Panc1 (cell line): ENCODE results near the gene RHBDL1. TPM values are rescaled to one million over a fixed set of nuclear protein-coding genes. Genes with fewer than 3 reads are reported as not detected.
A peak's percentile ranks its signal among the peaks of the same experiment; 100 is the strongest.

Source experiments
- ATAC-seq: fragments of 200-7000 bp; cut with Tn5 transposase; 2 replicates; pipeline ENCODE4 v1.9.1; 2020; ENCODE audit warnings: mild to moderate bottlenecking, moderate library complexity
- BruUV-seq: library from RNA; stranded (reverse); fragments of 400-500 nt; replicated peaks from 2 replicates; lab custom pipeline; 2021; lab: Mats Ljungman, UMichigan
- CTCF ChIA-PET: fragments of 300-600 bp; sonication (Branson Sonifier 250); formaldehyde crosslinking; loops from one replicate; lab custom pipeline; 2022; ENCODE audit warnings: antibody characterized with exemption; lab: Charles Lee
- POLR2A ChIA-PET: fragments of 300-600 bp; sonication (Branson Sonifier 250); formaldehyde crosslinking; loops from one replicate; lab custom pipeline; 2022; ENCODE audit warnings: antibody characterized with exemption; lab: Charles Lee
- DNase-seq: peaks from one replicate; pipeline ENCODE4 v3.0.0-alpha.2; 2010; ENCODE audit warnings: low read depth, low spot score
- H3K27ac ChIP-seq: 2 replicates; pipeline ENCODE4 v1.5.1; 2011; ENCODE audit warnings: mild to moderate bottlenecking, low read length, inconsistent platforms
- H3K27me3 ChIP-seq: fragments of 200-500 bp; sonication (Bioruptor generic); 2 replicates; pipeline ENCODE4 v1.6.0; 2014; ENCODE audit warnings: low read length, inconsistent platforms; ENCODE audit not compliant: control insufficient read depth, insufficient read depth
- H3K36me3 ChIP-seq: fragments of 200-500 bp; sonication (Bioruptor generic); 2 replicates; pipeline ENCODE4 v1.5.1; 2014; ENCODE audit warnings: inconsistent platforms, mild to moderate bottlenecking, low read length, moderate library complexity; ENCODE audit not compliant: control insufficient read depth, insufficient read depth
- H3K4me1 ChIP-seq: 2 replicates; pipeline ENCODE4 v1.5.1; 2011; ENCODE audit warnings: inconsistent platforms, mild to moderate bottlenecking, low read length, moderate library complexity; ENCODE audit not compliant: control insufficient read depth, insufficient read depth
- H3K4me3 ChIP-seq, 2 experiments: 2 replicates each; pipeline ENCODE4 v1.5.1; 2011 to 2012; ENCODE audit warnings: low read depth in 2 of 2, low read length in 2 of 2, mild to moderate bottlenecking in 2 of 2, inconsistent platforms in 1 of 2, moderate library complexity in 1 of 2
- H3K9me3 ChIP-seq: fragments of 200-500 bp; sonication (Bioruptor generic); 2 replicates; pipeline ENCODE4 v1.5.1; 2014; ENCODE audit warnings: low read depth, mild to moderate bottlenecking, inconsistent platforms, low read length, moderate library complexity; ENCODE audit not compliant: control insufficient read depth, insufficient read depth
- CTCF ChIP-seq: fragments of 450-650 bp; IDR thresholded peaks from 2 replicates; pipeline ENCODE4 v1.5.1; 2017; ENCODE audit warnings: mild to moderate bottlenecking
- POLR2AphosphoS5 ChIP-seq: IDR thresholded peaks from 2 replicates; pipeline ENCODE4 v1.6.1; 2012; ENCODE audit warnings: mild to moderate bottlenecking, low read depth, low read length, moderate library complexity
- REST ChIP-seq, 2 experiments: IDR thresholded peaks; 2 replicates each; pipeline ENCODE4 v1.6.1; 2011 to 2012; ENCODE audit warnings: low read depth in 2 of 2, control low read depth in 1 of 2, low read length in 1 of 2, mild to moderate bottlenecking in 1 of 2, moderate library complexity in 1 of 2; ENCODE audit not compliant: insufficient read depth in 1 of 2
- SIN3A ChIP-seq: IDR thresholded peaks from 2 replicates; pipeline ENCODE4 v1.6.1; 2012; ENCODE audit warnings: low read depth, mild to moderate bottlenecking, low read length, moderate library complexity, borderline replicate concordance; ENCODE audit not compliant: insufficient read depth
- in situ Hi-C: cut with HindIII; loops from 2 replicates; pipeline ENCODE4 v1.10.0; 2016; ENCODE audit warnings: low sequenced_read_pairs, low pct_unique_long_range_greater_than_20kb
- intact Hi-C: fragments of 100-400 bp; cut with micrococcal nuclease; formaldehyde crosslinking; loops from one replicate; pipeline ENCODE4 v1.10.0; 2022; ENCODE audit not compliant: unreplicated experiment
- total RNA-seq: library from RNA; stranded (reverse); gene quantifications from one replicate; pipeline ENCODE4 v1.2.1, GENCODE V29; 2021; ENCODE audit not compliant: unreplicated experiment

Gene RHBDL1
- total RNA-seq, 1 experiment from 2014 or later = 6.6 TPM

- in situ Hi-C loops (no loop called here), intact Hi-C loops (no loop called here)
- Histone ChIP-seq H3K27ac (peak within 1 kb of the TSS; percentile 88), H3K27me3 (no peaks in the 10 kb centered on the region), H3K4me1 (peaks cover 13% of the 10 kb centered on the region), H3K36me3 (no peaks in the 10 kb centered on the region), H3K9me3 (no peaks in the 10 kb centered on the region), H3K4me3 (peak within 1 kb of the TSS; percentile 64 to 74)
- BruUV-seq = no TSS peak
- ChIA-PET CTCF (no interaction called here), POLR2A (interaction anchor here (0.6 to 0.7 kb wide), 2 partner anchors 32 to 164 kb away, joined by 3 to 6 read pairs; no protein-coding TSS in a partner anchor)
- peak in 1 of 2 experiments; percentile 7; a peak in 1 of 4 replicates for TF ChIP-seq REST (IDR thresholded peaks at IDR 0.05; ENCODE audit: insufficient read depth in 1 of 2, low read depth in 2 of 2, low read length in 1 of 2)
- peak; percentile 53 for TF ChIP-seq POLR2AphosphoS5
- TF ChIP-seq SIN3A = peak; percentile 59; the same call in 1 of the 2 replicates
- no peak for TF ChIP-seq CTCF
- no peak for DNase-seq
- ATAC-seq = peak; percentile 27
Observed at GRCh38 chr16:726438-727290, 51.2 kb downstream of the RHBDL1 start, which contains the start of the genes CCDC78 and HAGHL. CCDC78 (minus strand) TSS chr16:726443; CDS start chr16:726367, 76 bp downstream. HAGHL (plus strand) TSS chr16:727106; CDS start chr16:727510, 404 bp downstream.

GRCh38 chr16:727291-727977, 52.0 kb downstream of the RHBDL1 start:
- peak overlapping the region; percentile 64 to 74 for H3K4me3 ChIP-seq
- no peaks in the 10 kb centered on the region for H3K36me3 ChIP-seq
- no peaks in the 10 kb centered on the region for H3K27me3 ChIP-seq
- H3K27ac ChIP-seq = peak overlapping the region; percentile 88
- TF ChIP-seq REST (IDR thresholded peaks at IDR 0.05; ENCODE audit: insufficient read depth in 1 of 2, low read depth in 2 of 2, low read length in 1 of 2) (no peak), SIN3A (peak; percentile 15; the same call in 1 of the 2 replicates), POLR2AphosphoS5 (peak; percentile 10; the same call in 1 of the 2 replicates)
- peaks cover 13% of the 10 kb centered on the region for H3K4me1 ChIP-seq
- intact Hi-C loops (no loop called here), in situ Hi-C loops (no loop called here)
- ChIA-PET CTCF (interaction anchor here (0.8 kb wide), 1 partner anchor 329 kb away, joined by 3 read pairs; no protein-coding TSS in a partner anchor), POLR2A (no interaction called here)
- ATAC-seq (peak; percentile 3; the same call in 1 of the 2 replicates), DNase-seq (no peak)
- no TSS peak for BruUV-seq
- H3K9me3 ChIP-seq = no peaks in the 10 kb centered on the region
